SK-N-SH (cell line): ENCODE results near the gene PABPN1L. TPM values are rescaled to one million over a fixed set of nuclear protein-coding genes. Genes with fewer than 3 reads are reported as not detected.

Experiments used
- CTCF ChIA-PET: fragments of 300-600, 350-600 bp; formaldehyde crosslinking; extraction: SDS; loops from one replicate; lab custom pipeline; 2021; lab: Yijun Ruan, JAX
- POLR2A ChIA-PET: fragments of 350-600 bp; sonication (Branson Sonifier 250); formaldehyde crosslinking; extraction: SDS; loops from one replicate; lab custom pipeline; 2020; ENCODE audit warnings: antibody characterized with exemption, inconsistent platforms; lab: Yijun Ruan, JAX
- DNase-seq: peaks from one replicate; pipeline ENCODE4 v3.0.0; 2012
- H2AFZ ChIP-seq: fragments of 200-600 bp; sonication (generic); 2 replicates; pipeline ENCODE4 v1.8.1; 2016; ENCODE audit warnings: antibody characterized with exemption, mild to moderate bottlenecking, low read depth
- H3F3A ChIP-seq: fragments of 200-600 bp; sonication (generic); replicated peaks from 2 replicates; pipeline ENCODE3; 2016; ENCODE audit warnings: antibody characterized with exemption, mild to moderate bottlenecking; ENCODE audit not compliant: insufficient read depth
- H3K27ac ChIP-seq, 2 experiments: fragments of 200-500 bp in 1 of 2; fragments of 200-600 bp in 1 of 2; sonication (Bioruptor generic) in 1 of 2; sonication (generic), shearing (Covaris generic) in 1 of 2; 2 replicates each; pipeline versions ENCODE4 v1.5.1 to v1.6.1; 2014 to 2016; ENCODE audit warnings: low read depth in 2 of 2, inconsistent platforms in 1 of 2, low read length in 1 of 2, mild to moderate bottlenecking in 1 of 2, mixed read lengths in 1 of 2
- H3K27me3 ChIP-seq: fragments of 200-600 bp; sonication (generic), shearing (Covaris generic); 2 replicates; pipeline ENCODE4 v1.6.1; 2016; ENCODE audit warnings: mixed run types; ENCODE audit not compliant: insufficient read depth
- H3K36me3 ChIP-seq, 2 experiments: fragments of 200-500 bp in 1 of 2; fragments of 200-600 bp in 1 of 2; sonication (Bioruptor generic) in 1 of 2; sonication (generic) in 1 of 2; replicated peaks in 1 of 2; 2 replicates each; pipeline versions ENCODE3 to v1.5.1; 2014 to 2016; ENCODE audit warnings: low read length in 1 of 2, mild to moderate bottlenecking in 1 of 2; ENCODE audit not compliant: insufficient read depth in 2 of 2, control insufficient read depth in 1 of 2
- H3K4me1 ChIP-seq, 2 experiments: fragments of 200-500 bp in 1 of 2; fragments of 200-600 bp in 1 of 2; sonication (Bioruptor generic) in 1 of 2; sonication (generic), shearing (Covaris generic) in 1 of 2; 2 replicates each; pipeline versions ENCODE4 v1.5.1 to v1.6.1; 2014 to 2016; ENCODE audit warnings: low read depth in 1 of 2, low read length in 1 of 2, mixed run types in 1 of 2; ENCODE audit not compliant: insufficient read depth in 2 of 2, control insufficient read depth in 1 of 2
- H3K4me2 ChIP-seq: fragments of 200-600 bp; sonication (generic), shearing (Covaris generic); 2 replicates; pipeline ENCODE4 v1.6.1; 2017; ENCODE audit warnings: mixed run types
- H3K4me3 ChIP-seq, 2 experiments: fragments of 200-500 bp in 1 of 2; fragments of 200-600 bp in 1 of 2; sonication (Bioruptor generic) in 1 of 2; sonication (generic), shearing (Covaris generic) in 1 of 2; 2 replicates each; pipeline versions ENCODE4 v1.5.1 to v1.8.1; 2014 to 2016; ENCODE audit warnings: low read depth in 2 of 2, inconsistent platforms in 1 of 2, low read length in 1 of 2, mild to moderate bottlenecking in 1 of 2, mixed read lengths in 1 of 2, moderate library complexity in 1 of 2
- H3K79me2 ChIP-seq: fragments of 200-600 bp; sonication (generic); 2 replicates; pipeline ENCODE4 v1.8.1; 2017; ENCODE audit warnings: mild to moderate bottlenecking; ENCODE audit not compliant: insufficient read depth
- H3K9ac ChIP-seq: fragments of 200-600 bp; sonication (generic); 2 replicates; pipeline ENCODE4 v1.6.1; 2017; ENCODE audit warnings: mixed run types
- H3K9me2 ChIP-seq: fragments of 200-600 bp; sonication (generic); 2 replicates; pipeline ENCODE4 v1.6.1; 2017; ENCODE audit warnings: mixed run types
- H3K9me3 ChIP-seq: fragments of 200-600 bp; sonication (generic); 2 replicates; pipeline ENCODE4 v1.6.1; 2017; ENCODE audit warnings: mixed run types, mild to moderate bottlenecking, moderate library complexity
- H4K20me1 ChIP-seq: fragments of 200-600 bp; sonication (generic); 2 replicates; pipeline ENCODE4 v1.6.1; 2017; ENCODE audit warnings: mild to moderate bottlenecking, mixed run types; ENCODE audit not compliant: insufficient read depth
- CHD2 ChIP-seq: fragments of 150-350 bp; IDR thresholded peaks from 2 replicates; pipeline ENCODE4 v1.6.1; 2018; ENCODE audit warnings: low read length; ENCODE audit not compliant: partially characterized antibody
- CTCF ChIP-seq: fragments of 200-600 bp; sonication (generic); IDR thresholded peaks from 2 replicates; pipeline ENCODE4 v1.6.1; 2017; ENCODE audit warnings: antibody characterized with exemption, mild to moderate bottlenecking, moderate library complexity
- EP300 ChIP-seq, 2 experiments: IDR thresholded peaks; 2 replicates each; pipeline versions ENCODE4 v1.4.0 to v1.6.1; 2012; ENCODE audit warnings: borderline replicate concordance in 1 of 2, low read depth in 1 of 2, low read length in 1 of 2
- EZH2phosphoT487 ChIP-seq: fragments of 200-600 bp; sonication (generic); IDR thresholded peaks from 2 replicates; pipeline ENCODE4 v1.6.1; 2017; ENCODE audit warnings: low read depth, mixed run types, mild to moderate bottlenecking, antibody characterized with exemption, moderate library complexity, borderline replicate concordance
- FOSL2 ChIP-seq: IDR thresholded peaks from 2 replicates; pipeline ENCODE4 v1.4.0; 2012; ENCODE audit warnings: low read depth, mild to moderate bottlenecking, moderate library complexity, borderline replicate concordance
- FOXJ3 ChIP-seq: sonication (generic); formaldehyde crosslinking; IDR thresholded peaks from 2 replicates; pipeline ENCODE4 v1.5.1; 2020; ENCODE audit warnings: mild to moderate bottlenecking, missing genetic modification reagents
- GATA2 ChIP-seq: sonication (generic); formaldehyde crosslinking; IDR thresholded peaks from 2 replicates; pipeline ENCODE4 v1.5.0; 2020; ENCODE audit warnings: mild to moderate bottlenecking, missing genetic modification reagents
- IRF3 ChIP-seq: fragments of 150-350 bp; IDR thresholded peaks from 2 replicates; pipeline ENCODE4 v1.6.1; 2016; ENCODE audit warnings: mild to moderate bottlenecking, low read depth, low read length
- JUND ChIP-seq: IDR thresholded peaks from 2 replicates; pipeline ENCODE4 v1.4.0; 2012
- MXI1 ChIP-seq: IDR thresholded peaks from 2 replicates; pipeline ENCODE4 v1.6.1; 2012; ENCODE audit warnings: mild to moderate bottlenecking, low read depth, low read length, improper control_type of control experiment
- NFIC ChIP-seq: IDR thresholded peaks from 2 replicates; pipeline ENCODE4 v1.4.0; 2012; ENCODE audit warnings: borderline replicate concordance
- NRF1 ChIP-seq: IDR thresholded peaks from 2 replicates; pipeline ENCODE4 v1.6.1; 2012; ENCODE audit warnings: low read depth, mild to moderate bottlenecking, low read length
- RCOR1 ChIP-seq: fragments of 150-350 bp; IDR thresholded peaks from 2 replicates; pipeline ENCODE4 v1.6.1; 2017; ENCODE audit warnings: antibody characterized with exemption, low read length
- REST ChIP-seq: IDR thresholded peaks from 2 replicates; pipeline ENCODE4 v1.6.1; 2012; ENCODE audit warnings: mild to moderate bottlenecking, low read depth, low read length, moderate library complexity
- RFX5 ChIP-seq: IDR thresholded peaks from 2 replicates; pipeline ENCODE4 v1.6.1; 2012; ENCODE audit warnings: mild to moderate bottlenecking, improper control_type of control experiment, low read length
- RXRA ChIP-seq: IDR thresholded peaks from 2 replicates; pipeline ENCODE4 v1.4.0; 2012; ENCODE audit warnings: low read depth, mild to moderate bottlenecking, borderline replicate concordance
- USF1 ChIP-seq: IDR thresholded peaks from 2 replicates; pipeline ENCODE4 v1.4.0; 2012; ENCODE audit warnings: low read depth, borderline replicate concordance
- YY1 ChIP-seq: IDR thresholded peaks from 2 replicates; pipeline ENCODE4 v1.4.0; 2012; ENCODE audit warnings: low read depth, mild to moderate bottlenecking
- WGBS: methylation state at CpG from one replicate; pipeline ENCODE4 v1.1.6; 2017; ENCODE audit warnings: low lambda C conversion rate; 5-methylcytosine and 5-hydroxymethylcytosine counted together
- polyA plus RNA-seq, 3 experiments: library from polyadenylated mRNA; depleted of rRNA; stranded (reverse); fragments of >200 nt; gene quantifications; 2 replicates each; pipeline ENCODE4 v1.2.3, GENCODE V29; 2012
- TF ChIP-seq, protein P1 (sequence below): IDR thresholded peaks from 2 replicates; pipeline ENCODE4 v1.4.0; 2012; ENCODE audit warnings: low read depth, borderline replicate concordance

PABPN1L gene
- polyA plus RNA-seq, 1 of the 3 experiments (the other 2 are of a cell fraction), result not detected

DNA sequence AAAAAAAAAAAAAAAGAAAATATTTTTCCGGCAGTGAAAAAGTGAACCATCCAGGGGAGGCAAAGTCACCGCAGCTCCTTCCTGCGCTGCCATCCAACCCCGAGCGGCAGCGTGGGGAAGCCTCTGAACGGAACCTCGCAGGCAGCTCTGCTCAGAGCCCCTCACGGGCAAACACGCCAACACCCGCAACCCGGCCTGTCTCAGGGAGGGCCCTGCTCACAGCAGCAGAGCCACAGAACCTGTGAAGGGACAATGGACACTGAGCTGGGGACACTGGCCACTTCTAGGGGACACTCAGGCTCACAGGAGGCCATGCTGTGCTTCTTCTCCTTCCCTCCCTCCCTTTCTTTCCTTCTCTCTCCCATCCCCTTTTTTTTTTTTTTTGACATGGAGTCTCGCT lies 33.4 kb downstream of the PABPN1L start:
- Histone ChIP-seq H3K36me3 (peaks cover 0 to 8% of the 10 kb centered on the region in 2 experiments), H2AFZ (no peak overlapping the region), H3K4me2 (no peak overlapping the region), H3K27ac (no peak overlapping the region), H3K27me3 (no peaks in the 10 kb centered on the region)
- TF ChIP-seq CHD2 (no peak), NRF1 (no peak), JUND (no peak), GATA2 (CRISPR knock-in tag) (no peak), MXI1 (no peak), EP300 (IDR thresholded peaks at IDR 0.05; ENCODE audit: borderline replicate concordance in 1 of 2, low read depth in 1 of 2, low read length in 1 of 2) (no peak), RCOR1 (no peak), YY1 (no peak), FOSL2 (no peak), IRF3 (no peak), REST (no peak), RXRA (no peak), NFIC (no peak), CTCF (no peak), EZH2phosphoT487 (no peak), RFX5 (no peak), FOXJ3 (no peak), USF1 (no peak)
- TF ChIP-seq, protein P1, sequence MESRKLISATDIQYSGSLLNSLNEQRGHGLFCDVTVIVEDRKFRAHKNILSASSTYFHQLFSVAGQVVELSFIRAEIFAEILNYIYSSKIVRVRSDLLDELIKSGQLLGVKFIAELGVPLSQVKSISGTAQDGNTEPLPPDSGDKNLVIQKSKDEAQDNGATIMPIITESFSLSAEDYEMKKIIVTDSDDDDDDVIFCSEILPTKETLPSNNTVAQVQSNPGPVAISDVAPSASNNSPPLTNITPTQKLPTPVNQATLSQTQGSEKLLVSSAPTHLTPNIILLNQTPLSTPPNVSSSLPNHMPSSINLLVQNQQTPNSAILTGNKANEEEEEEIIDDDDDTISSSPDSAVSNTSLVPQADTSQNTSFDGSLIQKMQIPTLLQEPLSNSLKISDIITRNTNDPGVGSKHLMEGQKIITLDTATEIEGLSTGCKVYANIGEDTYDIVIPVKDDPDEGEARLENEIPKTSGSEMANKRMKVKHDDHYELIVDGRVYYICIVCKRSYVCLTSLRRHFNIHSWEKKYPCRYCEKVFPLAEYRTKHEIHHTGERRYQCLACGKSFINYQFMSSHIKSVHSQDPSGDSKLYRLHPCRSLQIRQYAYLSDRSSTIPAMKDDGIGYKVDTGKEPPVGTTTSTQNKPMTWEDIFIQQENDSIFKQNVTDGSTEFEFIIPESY, result no peak
- TF ChIP-seq, all 33 proteins: peak for 0
- WGBS, result 99% methylated on average over 9 of the region's 13 CpGs
- Histone ChIP-seq H3K9ac (no peak overlapping the region), H4K20me1 (no peaks in the 10 kb centered on the region), H3K4me3 (no peak overlapping the region), H3K9me2 (no peaks in the 10 kb centered on the region), H3K9me3 (no peaks in the 10 kb centered on the region), H3F3A (no peaks in the 10 kb centered on the region), H3K4me1 (no peaks in the 10 kb centered on the region), H3K79me2 (no peaks in the 10 kb centered on the region)
- ChIA-PET POLR2A (no interaction called here), CTCF (interaction anchor here (1.1 to 1.2 kb wide), 2 partner anchors 17 to 334 kb away, joined by 3 to 4 read pairs; no protein-coding TSS in a partner anchor)
- DNase-seq, result no peak
